GM19455 (cell line): Measurements from ENCODE around the gene C4BPA.

ENCODE experiments used
- ATAC-seq: cut with Tn5 transposase; IDR thresholded peaks from one replicate; pipeline ENCODE4 v1.9.1; 2021; ENCODE audit not compliant: unreplicated experiment

C4BPA gene

DNA sequence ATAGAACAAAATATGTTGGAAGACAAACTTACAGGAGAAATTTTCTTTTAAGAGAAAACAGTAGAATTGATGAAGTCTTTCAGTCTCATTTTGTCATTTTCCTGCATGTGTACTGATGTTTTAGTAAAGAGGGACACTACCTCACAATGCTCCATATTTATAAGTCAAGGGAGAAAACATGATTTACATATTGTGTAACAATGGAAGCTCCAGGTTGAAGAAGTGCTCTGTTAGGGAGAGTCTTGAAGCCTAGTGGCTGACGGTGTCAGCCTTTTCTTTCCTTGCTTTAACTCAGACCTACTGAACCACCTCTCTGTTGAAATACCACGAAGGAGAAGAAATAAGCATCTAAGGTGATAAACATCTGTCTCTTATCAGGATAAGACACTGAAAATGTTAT is 75.0 kb downstream of the C4BPA start:
- ATAC-seq: no peak

DNA sequence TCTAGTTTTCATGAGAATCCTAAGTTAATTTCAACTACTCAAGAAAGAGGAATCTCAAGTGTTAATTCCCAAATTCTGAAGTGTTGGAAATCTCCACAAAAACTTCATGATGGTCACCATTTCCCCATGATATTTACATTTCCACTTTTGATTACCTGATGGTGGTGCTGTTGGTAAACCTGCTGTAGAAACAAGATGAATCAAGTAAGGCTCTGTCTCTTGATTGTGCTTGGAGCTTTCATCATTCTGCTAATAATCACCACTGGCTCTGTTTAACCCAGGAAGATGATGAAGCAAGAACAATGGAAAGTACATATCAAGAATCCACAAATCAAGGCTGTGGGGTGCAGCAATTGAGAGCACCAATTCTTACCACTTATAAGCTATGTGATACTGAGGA is 77.8 kb downstream of the C4BPA start:
- ATAC-seq: no peak

DNA sequence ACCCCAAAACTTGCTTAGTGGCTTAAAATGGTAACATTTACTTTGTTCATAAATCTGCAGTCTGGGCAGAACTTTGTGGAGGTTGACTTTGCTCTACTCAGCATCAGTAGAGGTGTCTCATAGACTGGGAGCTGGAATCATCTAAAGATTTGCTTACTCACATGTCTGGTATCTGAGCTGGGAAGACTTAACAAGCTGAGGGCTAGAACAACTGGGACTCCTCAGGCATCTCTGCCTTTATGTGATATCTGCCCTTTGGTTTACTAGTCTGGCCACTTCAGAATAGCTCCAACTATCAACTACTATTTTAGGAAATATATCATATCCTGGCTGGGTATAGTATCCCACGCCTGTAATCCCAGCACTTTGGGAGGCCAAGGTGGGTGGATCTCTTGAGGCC is 82.5 kb downstream of the C4BPA start:
- ATAC-seq: no peak

DNA sequence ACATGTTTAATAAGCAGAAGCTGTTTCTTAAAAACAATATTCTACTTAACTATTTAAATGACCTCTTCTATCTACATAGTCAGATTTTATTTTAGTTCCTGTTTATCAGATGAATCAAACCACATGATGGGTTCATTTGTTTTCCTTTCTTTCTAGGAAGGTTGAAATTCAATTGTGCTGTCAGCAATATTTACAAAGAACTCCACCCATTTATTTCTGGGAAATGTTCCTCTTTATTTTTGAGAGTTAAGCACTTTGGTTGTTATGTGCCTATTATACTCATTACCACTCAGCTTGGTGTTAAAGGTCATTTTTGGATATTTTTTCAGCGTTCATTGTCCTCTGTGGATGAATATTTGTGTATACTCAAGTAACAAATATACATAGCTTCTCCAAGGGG is 84.9 kb downstream of the C4BPA start:
- ATAC-seq: no peak

DNA sequence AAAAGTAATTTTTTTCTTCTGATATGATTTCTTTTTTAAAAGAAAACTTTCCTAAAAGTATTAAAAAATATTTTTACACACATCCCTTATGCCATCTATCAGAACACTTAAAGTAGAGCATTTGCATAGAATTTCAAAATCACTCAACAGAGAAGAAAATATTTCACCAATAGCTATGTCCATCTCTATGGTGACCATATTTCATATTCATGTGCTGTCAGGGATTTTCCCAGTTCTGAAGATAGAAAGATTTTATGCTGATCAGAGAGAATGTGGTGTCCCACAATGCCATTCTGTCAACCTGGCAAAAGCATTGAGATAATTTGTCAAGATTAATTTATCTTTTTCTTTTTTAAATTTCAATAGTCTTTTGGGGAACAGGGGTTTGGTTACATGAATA is 87.0 kb downstream of the C4BPA start:
- no peak for ATAC-seq

DNA sequence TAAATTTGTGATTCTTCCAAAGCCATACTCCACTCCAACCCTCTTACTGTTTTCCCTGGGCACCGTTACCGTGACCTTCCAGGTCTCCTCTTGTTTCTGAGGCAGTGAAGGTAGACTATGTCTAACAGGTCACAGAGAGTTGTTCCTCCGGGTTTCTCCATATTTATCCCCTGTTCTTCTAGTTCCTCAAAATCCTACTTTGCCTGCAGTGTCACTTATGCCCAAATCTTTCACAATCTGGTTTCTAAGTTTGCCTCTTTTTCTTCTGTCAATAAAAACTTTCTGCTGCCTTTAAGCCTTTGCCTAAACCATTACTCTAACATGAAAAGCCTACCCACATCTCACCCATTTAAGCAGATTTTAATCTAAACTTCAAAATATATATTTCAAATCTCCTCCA is 87.7 kb downstream of the C4BPA start:
- no peak for ATAC-seq

DNA sequence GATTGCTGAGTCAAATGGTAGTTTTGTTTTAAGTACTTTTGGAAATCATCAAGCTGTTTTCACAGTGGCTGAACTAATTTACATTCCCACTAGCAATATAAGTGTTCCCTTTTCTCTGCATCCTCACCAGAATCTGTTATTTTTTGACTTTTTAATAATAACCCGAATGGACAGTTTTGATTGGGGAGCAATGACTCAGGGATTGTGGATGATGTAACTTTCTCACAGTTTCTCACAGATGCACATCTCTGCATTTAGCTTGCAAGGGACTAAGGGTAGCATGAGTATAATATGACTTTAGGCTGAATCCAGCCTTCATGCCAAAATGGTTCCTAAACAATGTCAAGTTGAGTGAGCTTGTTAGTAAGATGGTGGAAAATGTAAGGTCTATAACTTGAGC is 90.2 kb downstream of the C4BPA start:
- ATAC-seq: no peak
